GM18526 (cell line): ENCODE measurements around the gene UBAP1L.

Experiments used
- POLR2A ChIP-seq: IDR thresholded peaks from 3 replicates; pipeline ENCODE4 v1.6.1; 2011; ENCODE audit not compliant: insufficient read length; ENCODE audit errors: extremely low read depth

The UBAP1L gene

DNA sequence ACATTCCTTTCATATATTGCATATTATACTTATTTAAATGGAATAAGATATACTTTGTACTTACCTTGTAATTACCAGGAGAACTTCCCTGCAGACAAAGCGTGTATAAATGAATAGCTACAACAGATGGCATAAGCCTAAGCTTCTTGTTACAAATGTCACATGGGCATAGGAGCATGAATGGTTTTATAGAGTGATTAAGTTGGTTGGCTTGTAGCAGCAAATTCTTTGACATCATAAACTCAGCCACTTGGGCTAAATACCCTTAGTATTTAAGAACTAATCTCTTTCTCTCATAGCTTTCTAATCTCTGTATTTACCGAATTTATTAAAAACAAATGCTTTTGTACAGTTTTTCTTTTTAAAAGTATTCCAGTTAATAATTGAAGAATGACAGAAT, at the start of gene UBAP1L:
Gene UBAP1L, minus strand, starts transcription at position 115 of the 400 bp plus-strand sequence. CDS start 8,985 bp downstream, outside the sequence.
- TF ChIP-seq POLR2A = no peak

DNA sequence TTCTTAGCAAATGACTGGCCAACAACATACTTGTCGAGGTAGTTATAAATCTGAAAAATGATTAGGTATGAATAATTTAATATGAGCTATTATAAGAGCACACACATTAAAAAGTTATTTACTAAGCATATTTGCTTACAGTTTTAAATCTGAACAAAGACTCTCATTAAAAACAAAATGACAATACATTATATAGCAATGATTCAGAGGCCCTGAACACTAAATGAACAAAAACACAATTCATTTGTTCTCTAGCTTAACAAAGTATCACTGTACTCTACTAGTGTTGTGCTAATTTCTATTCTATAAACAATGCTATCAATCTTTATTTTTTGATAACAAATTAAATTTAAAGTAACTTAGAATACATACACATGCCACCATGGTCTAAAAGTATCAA, 49.1 kb upstream of the UBAP1L start:
- TF ChIP-seq POLR2A = no peak

DNA sequence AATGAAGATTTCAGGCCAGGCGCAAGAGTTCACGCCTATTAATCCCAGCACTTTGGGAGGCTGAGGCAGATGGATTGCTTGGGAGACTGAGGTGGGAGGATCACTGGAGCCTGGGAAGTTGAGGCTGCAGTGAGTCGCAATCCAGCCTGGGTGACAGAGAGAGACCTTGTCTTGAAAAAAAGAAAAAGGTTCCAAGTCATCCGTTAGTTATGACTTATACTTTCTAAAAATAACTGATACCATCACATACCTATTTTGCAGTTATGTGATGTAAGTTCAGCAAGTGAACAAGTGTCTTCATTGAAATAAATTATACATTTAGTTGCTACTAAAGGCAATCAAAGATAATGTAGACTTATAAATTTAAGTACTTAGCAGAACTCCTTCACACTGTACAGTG, 48.0 kb upstream of the UBAP1L start:
- no peak for TF ChIP-seq POLR2A

GRCh38 chr15:65156692-65157091, 41.7 kb upstream of the UBAP1L start:
- no peak for TF ChIP-seq POLR2A

DNA sequence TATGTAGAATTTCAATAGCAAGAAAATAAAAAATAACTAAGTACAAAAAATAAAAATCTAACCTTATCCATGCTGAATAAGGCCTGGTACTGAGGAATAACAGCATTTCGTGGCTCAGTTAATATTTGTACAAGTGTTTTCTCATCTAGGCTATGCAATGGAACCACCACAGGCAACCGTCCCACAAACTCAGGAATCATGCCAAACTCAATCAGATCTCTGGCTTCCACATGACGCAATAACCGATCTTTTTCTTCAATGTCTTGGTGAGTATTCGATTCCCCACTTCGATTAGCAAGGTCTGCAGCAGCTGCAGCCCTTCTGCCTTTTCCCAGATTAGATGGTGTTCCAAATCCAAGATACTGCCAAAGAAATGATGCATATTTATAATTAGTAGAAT, 39.7 kb upstream of the UBAP1L start:
- TF ChIP-seq POLR2A = no peak

DNA sequence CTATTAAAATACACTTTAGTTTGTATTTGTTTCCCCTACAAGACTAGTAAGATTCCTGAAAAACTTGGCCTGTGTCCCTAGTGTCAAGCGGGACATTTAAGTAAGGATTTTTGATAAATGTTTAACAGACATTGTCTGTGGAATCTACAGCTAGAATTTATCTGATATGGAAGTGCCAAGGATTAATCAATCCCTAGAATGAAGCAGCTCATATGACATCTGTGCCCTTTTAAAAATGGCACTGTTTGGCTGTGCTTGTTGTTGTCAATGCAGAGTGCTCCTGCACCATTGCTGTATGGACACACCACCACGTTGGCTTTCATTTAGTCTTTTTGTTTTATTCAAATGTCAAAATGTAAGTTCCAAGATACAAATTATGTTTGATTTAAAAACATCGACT, 32.9 kb upstream of the UBAP1L start:
- no peak for TF ChIP-seq POLR2A

GRCh38 chr15:65146438-65146837, 31.4 kb upstream of the UBAP1L start:
- TF ChIP-seq POLR2A = no peak

GRCh38 chr15:65134538-65134937, 19.5 kb upstream of the UBAP1L start:
- TF ChIP-seq POLR2A = no peak

- peak; percentile 92 for TF ChIP-seq POLR2A
Measured at GRCh38 chr15:65133548-65134200, 18.7 kb upstream of the UBAP1L start, which contains the start of gene PDCD7. TSS of gene PDCD7 (minus strand) at chr15:65133808. CDS start at chr15:65133781, 27 bp downstream.

DNA sequence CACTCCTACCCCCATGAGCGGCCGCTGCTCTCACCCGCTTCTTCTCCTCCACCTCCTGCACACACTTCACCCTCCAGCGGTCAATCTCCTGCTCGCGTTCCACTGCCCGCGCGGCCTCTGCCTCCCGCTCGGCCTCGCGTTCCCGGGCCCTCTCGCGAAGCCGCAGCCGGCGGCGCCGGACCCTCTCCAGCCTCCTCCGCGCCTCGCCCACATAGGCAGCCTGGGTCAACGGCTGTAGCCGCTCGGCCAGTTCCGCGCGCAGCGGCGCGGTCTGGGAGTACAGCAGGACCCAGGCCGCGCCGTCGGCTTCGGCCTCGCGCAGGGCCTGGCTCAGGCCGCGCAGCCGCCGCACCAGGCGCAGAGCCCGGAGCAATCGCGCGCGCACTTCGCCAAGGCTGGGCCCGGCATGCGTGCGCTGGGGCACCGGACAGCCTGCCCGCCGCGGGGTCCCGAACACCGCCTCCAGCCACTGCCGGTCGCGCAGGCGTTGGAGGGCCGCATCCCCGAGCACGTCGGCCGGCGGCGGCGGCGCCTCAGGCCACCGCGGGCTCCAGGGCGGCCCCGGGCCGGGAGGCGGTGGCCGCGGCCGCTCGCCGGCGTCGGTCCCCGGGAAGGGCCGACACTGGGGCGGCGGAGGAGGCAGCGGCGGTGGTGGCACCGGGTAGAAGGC, 18.0 kb upstream of the UBAP1L start:
- peak; percentile 36 for TF ChIP-seq POLR2A

- no peak for TF ChIP-seq POLR2A
Measured at GRCh38 chr15:65130941-65131340, 15.9 kb upstream of the UBAP1L start.

- TF ChIP-seq POLR2A = no peak
Measured at GRCh38 chr15:65115542-65115941, 542 bp upstream of the UBAP1L start.

DNA sequence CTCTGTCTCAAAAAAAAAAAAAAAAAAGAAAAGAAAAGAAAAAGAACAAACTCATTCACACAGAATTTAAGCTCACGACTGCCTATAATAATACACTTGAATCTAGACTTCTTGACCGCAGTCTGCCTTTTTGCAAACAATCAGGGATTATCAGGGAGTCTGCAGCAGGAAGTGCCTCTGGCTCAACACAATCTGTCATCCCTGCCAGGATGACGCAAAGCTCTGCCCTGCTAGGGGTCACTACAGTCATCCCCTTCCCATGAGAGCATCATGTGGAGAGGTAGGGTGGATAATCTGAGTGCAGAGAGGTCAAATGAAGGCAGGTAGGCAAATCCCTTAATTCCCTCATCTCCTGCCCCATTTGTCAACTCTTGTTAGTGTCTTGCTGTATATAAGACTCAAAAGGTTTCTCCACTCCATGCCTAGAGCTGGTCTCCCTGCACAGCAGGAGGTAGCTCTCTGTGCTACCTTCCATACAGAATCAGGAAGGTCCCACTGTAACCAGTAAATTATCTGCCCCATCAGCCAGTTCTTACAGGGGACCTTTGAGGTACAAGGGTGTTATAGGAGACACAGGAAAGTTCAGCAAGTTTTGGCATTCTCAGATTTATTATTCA, 4.2 kb downstream of the UBAP1L start:
- TF ChIP-seq POLR2A = no peak

GRCh38 chr15:65106011-65106590, 8.9 kb downstream of the UBAP1L start:
- no peak for TF ChIP-seq POLR2A

- no peak for TF ChIP-seq POLR2A
Measured at GRCh38 chr15:65105038-65105437, 10.0 kb downstream of the UBAP1L start.

DNA sequence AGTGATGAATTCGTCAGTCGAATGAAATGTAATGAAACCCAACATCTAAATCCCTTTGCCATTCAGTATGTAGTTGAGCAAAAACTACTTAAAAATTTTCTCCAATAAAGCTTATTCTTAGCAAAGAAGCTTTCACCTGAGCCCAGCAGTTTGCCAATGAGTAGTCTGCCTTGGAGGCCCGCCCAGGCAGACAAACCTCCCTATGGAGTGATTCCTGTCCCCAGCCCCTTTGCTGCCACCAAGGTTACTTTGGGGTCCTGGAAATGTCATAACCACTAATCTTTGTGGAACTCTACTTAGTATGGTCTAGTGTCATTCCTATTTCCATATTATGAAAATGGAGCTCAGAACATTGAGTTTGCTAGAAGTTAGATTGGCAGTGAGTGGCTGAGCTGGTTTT, 12.1 kb downstream of the UBAP1L start:
- no peak for TF ChIP-seq POLR2A

GRCh38 chr15:65101891-65102708, 12.9 kb downstream of the UBAP1L start:
- TF ChIP-seq POLR2A = no peak
